Glutamatergic neuron (in vitro differentiated cells): Measurements from ENCODE around the gene ATP13A2. TPM values are rescaled to one million over a fixed set of nuclear protein-coding genes. Genes with fewer than 3 reads are reported as not detected.

Source experiments
- DNase-seq: peaks from one replicate; pipeline ENCODE4 v3.0.0; 2022
- H3K27ac Mint-ChIP-seq: one replicate; pipeline ENCODE4 v1.8.0; 2020; ENCODE audit warnings: mild to moderate bottlenecking, mixed read lengths, inconsistent platforms; ENCODE audit not compliant: unreplicated experiment
- H3K27me3 Mint-ChIP-seq: one replicate; pipeline ENCODE4 v1.8.0; 2020; ENCODE audit warnings: mild to moderate bottlenecking, moderate library complexity, mixed read lengths, inconsistent platforms; ENCODE audit not compliant: unreplicated experiment
- H3K36me3 Mint-ChIP-seq: one replicate; pipeline ENCODE4 v1.8.0; 2020; ENCODE audit warnings: mild to moderate bottlenecking, mixed read lengths, inconsistent platforms; ENCODE audit not compliant: unreplicated experiment
- H3K4me1 Mint-ChIP-seq: one replicate; pipeline ENCODE4 v1.8.0; 2020; ENCODE audit warnings: mild to moderate bottlenecking, low read depth, mixed read lengths, inconsistent platforms; ENCODE audit not compliant: unreplicated experiment
- H3K4me3 Mint-ChIP-seq: one replicate; pipeline ENCODE4 v1.8.0; 2020; ENCODE audit warnings: mild to moderate bottlenecking, mixed read lengths, inconsistent platforms; ENCODE audit not compliant: unreplicated experiment
- H3K9me3 Mint-ChIP-seq: one replicate; pipeline ENCODE4 v1.8.0; 2020; ENCODE audit warnings: mild to moderate bottlenecking, moderate library complexity, mixed read lengths, inconsistent platforms; ENCODE audit not compliant: unreplicated experiment
- total RNA-seq: library from RNA; stranded (reverse); fragmentation: NEBNext Ultra II Directional; extraction: Animal tissue kit (Norgen Biotek cat#: 25700); gene quantifications from one replicate; pipeline ENCODE4 v1.2.1, GENCODE V29; 2021; ENCODE audit not compliant: unreplicated experiment
- TF ChIP-seq, protein P1 (sequence below): fragments of 200-600 bp; sonication (generic); IDR thresholded peaks from one replicate; pipeline ENCODE4 v1.5.0; 2021; ENCODE audit not compliant: partially characterized antibody, unreplicated experiment

Gene ATP13A2
- total RNA-seq, 1 donor from 2014 or later, result 65.0 TPM

DNA sequence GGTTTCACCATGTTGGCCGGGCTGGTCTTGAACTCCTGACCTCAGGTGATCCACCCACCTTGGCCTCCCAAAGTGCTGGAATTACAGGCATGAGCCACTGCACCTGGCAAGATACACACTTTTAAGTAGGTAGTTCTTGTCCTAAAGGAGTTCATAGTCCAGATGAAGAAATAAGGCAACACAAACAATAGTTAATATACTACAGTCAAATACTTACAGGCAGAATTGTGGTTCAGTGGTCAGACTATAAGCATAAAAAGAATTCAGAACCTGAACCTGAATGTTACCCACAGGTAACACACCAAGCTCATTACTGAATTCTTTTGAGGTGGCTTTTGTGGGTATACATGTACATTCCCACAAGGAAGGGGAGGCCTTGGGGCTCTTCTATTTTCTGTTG, 40.3 kb upstream of the ATP13A2 start:
- Mint-ChIP-seq H3K4me1 (no peaks in the 10 kb centered on the region), H3K9me3 (no peaks in the 10 kb centered on the region), H3K27ac (no peak overlapping the region), H3K27me3 (no peaks in the 10 kb centered on the region), H3K4me3 (peak overlapping the region; percentile 49), H3K36me3 (no peaks in the 10 kb centered on the region)
- TF ChIP-seq, protein P1, sequence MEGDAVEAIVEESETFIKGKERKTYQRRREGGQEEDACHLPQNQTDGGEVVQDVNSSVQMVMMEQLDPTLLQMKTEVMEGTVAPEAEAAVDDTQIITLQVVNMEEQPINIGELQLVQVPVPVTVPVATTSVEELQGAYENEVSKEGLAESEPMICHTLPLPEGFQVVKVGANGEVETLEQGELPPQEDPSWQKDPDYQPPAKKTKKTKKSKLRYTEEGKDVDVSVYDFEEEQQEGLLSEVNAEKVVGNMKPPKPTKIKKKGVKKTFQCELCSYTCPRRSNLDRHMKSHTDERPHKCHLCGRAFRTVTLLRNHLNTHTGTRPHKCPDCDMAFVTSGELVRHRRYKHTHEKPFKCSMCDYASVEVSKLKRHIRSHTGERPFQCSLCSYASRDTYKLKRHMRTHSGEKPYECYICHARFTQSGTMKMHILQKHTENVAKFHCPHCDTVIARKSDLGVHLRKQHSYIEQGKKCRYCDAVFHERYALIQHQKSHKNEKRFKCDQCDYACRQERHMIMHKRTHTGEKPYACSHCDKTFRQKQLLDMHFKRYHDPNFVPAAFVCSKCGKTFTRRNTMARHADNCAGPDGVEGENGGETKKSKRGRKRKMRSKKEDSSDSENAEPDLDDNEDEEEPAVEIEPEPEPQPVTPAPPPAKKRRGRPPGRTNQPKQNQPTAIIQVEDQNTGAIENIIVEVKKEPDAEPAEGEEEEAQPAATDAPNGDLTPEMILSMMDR, result no peak
- DNase-seq, result no peak

DNA sequence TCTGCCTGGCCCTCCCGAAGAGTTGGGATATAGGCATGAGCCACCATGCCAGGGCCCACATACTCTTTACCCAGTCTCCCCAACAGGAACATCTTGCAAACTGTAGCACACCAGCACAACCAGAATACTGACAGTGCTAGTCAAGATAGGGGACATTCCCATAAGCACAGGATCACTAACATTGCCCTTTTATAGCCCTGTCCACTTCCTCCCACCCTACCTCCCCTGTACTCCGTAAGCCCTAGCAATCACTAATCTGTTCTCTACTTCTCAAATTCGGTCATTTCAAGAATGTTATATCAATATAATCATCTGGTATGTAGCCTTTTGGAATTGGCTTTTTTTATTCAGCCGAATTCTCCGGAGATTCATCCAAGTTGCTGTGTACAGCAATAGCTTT, 36.2 kb upstream of the ATP13A2 start:
- Mint-ChIP-seq H3K9me3 (no peaks in the 10 kb centered on the region), H3K27me3 (peaks cover 2% of the 10 kb centered on the region), H3K36me3 (no peaks in the 10 kb centered on the region), H3K4me1 (peaks cover 12% of the 10 kb centered on the region), H3K27ac (no peak overlapping the region), H3K4me3 (no peak overlapping the region)
- no peak for DNase-seq
- TF ChIP-seq, protein P1, result no peak

DNA sequence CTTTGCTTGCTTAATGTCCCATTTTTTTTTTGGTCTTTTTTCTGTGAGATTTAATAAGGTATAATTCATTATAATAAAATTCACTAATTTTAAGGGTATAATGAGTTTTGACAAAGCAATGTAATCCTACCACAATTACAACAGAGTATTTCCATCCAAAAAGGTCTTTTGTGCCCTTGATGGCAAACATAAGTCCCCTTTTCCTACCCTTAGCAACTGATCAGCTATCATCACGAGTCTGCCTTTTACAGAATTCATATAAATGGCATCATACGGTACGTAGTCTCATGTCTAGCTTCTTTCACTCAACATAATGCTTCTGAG, 34.6 kb upstream of the ATP13A2 start:
- no peak overlapping the region for H3K4me3 Mint-ChIP-seq
- DNase-seq, result no peak
- H3K36me3 Mint-ChIP-seq, result no peaks in the 10 kb centered on the region
- no peaks in the 10 kb centered on the region for H3K9me3 Mint-ChIP-seq
- TF ChIP-seq, protein P1, result no peak
- H3K4me1 Mint-ChIP-seq, result peaks cover 12% of the 10 kb centered on the region
- H3K27me3 Mint-ChIP-seq, result peaks cover 2% of the 10 kb centered on the region
- no peak overlapping the region for H3K27ac Mint-ChIP-seq

DNA sequence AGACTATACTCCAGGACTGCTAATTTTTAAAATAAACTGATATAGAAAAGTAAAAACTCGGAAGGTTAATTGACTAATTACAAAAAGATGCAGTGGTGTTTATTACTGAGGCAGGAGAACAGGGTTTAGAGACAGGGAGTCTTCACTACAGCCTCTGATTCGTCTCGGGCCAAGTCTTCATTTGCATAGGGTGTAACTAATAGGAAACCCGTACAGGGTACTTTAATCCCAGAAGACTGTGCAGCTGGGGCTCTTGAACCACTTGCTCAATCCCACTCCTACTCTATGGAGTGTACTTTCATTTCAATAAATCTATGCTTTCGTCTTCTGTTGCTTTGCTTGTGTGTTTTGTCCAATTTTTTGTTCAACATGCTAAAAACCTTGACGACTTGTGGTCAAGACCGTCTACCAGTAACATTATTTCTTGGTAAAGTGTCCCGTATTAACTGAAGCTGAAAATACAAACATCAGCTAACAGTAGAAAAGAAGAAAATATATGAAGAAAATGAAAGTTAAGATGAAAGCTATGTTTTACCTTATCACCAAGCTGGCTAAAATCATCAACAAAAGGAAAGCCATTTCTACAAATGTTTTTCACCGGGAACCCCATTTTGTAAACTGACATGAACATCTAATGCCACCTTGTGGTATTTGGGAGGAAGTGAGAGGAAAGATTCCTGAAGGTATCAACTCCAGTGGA, 34.1 kb upstream of the ATP13A2 start:
- Mint-ChIP-seq H3K4me1 (peaks cover 12% of the 10 kb centered on the region), H3K27ac (no peak overlapping the region), H3K4me3 (no peak overlapping the region), H3K27me3 (peaks cover 2% of the 10 kb centered on the region), H3K9me3 (no peaks in the 10 kb centered on the region), H3K36me3 (no peaks in the 10 kb centered on the region)
- TF ChIP-seq, protein P1, result peak; percentile 73
- DNase-seq, result no peak

DNA sequence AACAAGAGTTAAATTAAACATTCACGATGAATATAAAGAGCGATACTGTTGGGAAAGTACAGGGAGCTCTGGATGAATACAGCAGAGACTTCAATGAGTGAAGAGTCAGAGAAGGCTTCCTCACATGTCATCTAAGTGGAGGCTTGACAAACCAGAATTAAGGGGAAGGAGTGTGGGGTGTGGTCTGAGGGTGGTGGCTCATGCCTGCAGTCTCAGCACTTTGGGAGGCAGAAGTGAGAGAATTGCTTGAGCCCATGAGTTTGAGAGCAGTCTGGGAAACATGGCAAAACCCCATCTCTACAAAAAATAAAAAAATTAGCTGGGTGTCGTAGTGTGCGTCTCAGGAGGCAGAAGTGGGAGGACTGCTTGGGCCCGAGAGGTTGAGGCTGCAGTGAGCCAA, 33.4 kb upstream of the ATP13A2 start:
- H3K27ac Mint-ChIP-seq, result peak overlapping the region; percentile 5

More for the DNA sequence above, 33.4 kb upstream of the ATP13A2 start:
- Mint-ChIP-seq H3K36me3 (no peaks in the 10 kb centered on the region), H3K9me3 (no peaks in the 10 kb centered on the region), H3K4me3 (no peak overlapping the region), H3K4me1 (peaks cover 12% of the 10 kb centered on the region), H3K27me3 (peaks cover 2% of the 10 kb centered on the region)
- TF ChIP-seq, protein P1, result no peak
- no peak for DNase-seq
